Neural cell (in vitro differentiated cells): Measurements from ENCODE around the gene PRRT1B. TPM values are rescaled to one million over a fixed set of nuclear protein-coding genes. Genes with fewer than 3 reads are reported as not detected.

ENCODE experiments used
- H2AFZ ChIP-seq: fragments of 200-600, 300-800 bp; sonication (generic), shearing (Covaris generic); 2 replicates; pipeline ENCODE4 v1.6.0; 2014; ENCODE audit warnings: low read depth, mild to moderate bottlenecking, antibody characterized with exemption, low read length, moderate library complexity
- H3F3A ChIP-seq: fragments of 200-600 bp; shearing (Covaris generic); 2 replicates; pipeline ENCODE4 v1.6.1; 2016; ENCODE audit warnings: mild to moderate bottlenecking, moderate library complexity, mixed read lengths, antibody characterized with exemption, low read length; ENCODE audit not compliant: insufficient read depth, poor library complexity, severe bottlenecking
- H3K27ac ChIP-seq: fragments of 200-600, 300-800 bp; sonication (generic), shearing (Covaris generic); 2 replicates; pipeline ENCODE4 v1.5.1; 2014; ENCODE audit warnings: mild to moderate bottlenecking, low read length, moderate library complexity
- H3K27me3 ChIP-seq: fragments of 300-800, 200-600 bp; sonication (generic), shearing (Covaris generic); 2 replicates; pipeline ENCODE4 v1.6.0; 2014; ENCODE audit warnings: mild to moderate bottlenecking, low read depth, low read length, moderate library complexity; ENCODE audit not compliant: insufficient read depth
- H3K36me3 ChIP-seq: fragments of 300-800, 200-600 bp; sonication (generic), shearing (Covaris generic); 2 replicates; pipeline ENCODE4 v1.5.1; 2014; ENCODE audit warnings: mild to moderate bottlenecking, antibody characterized with exemption, low read length, moderate library complexity; ENCODE audit not compliant: insufficient read depth
- H3K4me2 ChIP-seq: fragments of 300-800, 200-600 bp; sonication (generic), shearing (Covaris generic); 2 replicates; pipeline ENCODE4 v1.6.0; 2014; ENCODE audit warnings: mild to moderate bottlenecking, low read length
- H3K4me3 ChIP-seq: fragments of 300-800, 200-600 bp; sonication (generic), shearing (Covaris generic); 2 replicates; pipeline ENCODE4 v1.5.1; 2014; ENCODE audit warnings: mild to moderate bottlenecking, low read length, moderate library complexity
- H3K79me2 ChIP-seq: fragments of 200-600 bp; shearing (Covaris generic); replicated peaks from 2 replicates; pipeline ENCODE4 v1.6.0; 2014; ENCODE audit warnings: mild to moderate bottlenecking, low read length, moderate library complexity; ENCODE audit not compliant: insufficient read depth
- H3K9ac ChIP-seq: fragments of 300-800, 200-600 bp; sonication (generic), shearing (Covaris generic); 2 replicates; pipeline ENCODE4 v1.6.1; 2016; ENCODE audit warnings: mild to moderate bottlenecking, low read length, mixed read lengths
- H3K9me2 ChIP-seq: fragments of 200-600 bp; shearing (Covaris generic); 2 replicates; pipeline ENCODE4 v1.6.1; 2016; ENCODE audit warnings: mild to moderate bottlenecking, low read length, mixed read lengths; ENCODE audit not compliant: insufficient read depth
- H3K9me3 ChIP-seq: fragments of 200-600, 300-800 bp; sonication (generic), shearing (Covaris generic); 2 replicates; pipeline ENCODE4 v1.6.1; 2016; ENCODE audit warnings: mild to moderate bottlenecking, mixed run types, low read length, moderate library complexity, mixed read lengths
- H4K20me1 ChIP-seq: fragments of 200-600 bp; shearing (Covaris generic); 2 replicates; pipeline ENCODE4 v1.6.1; 2016; ENCODE audit warnings: mild to moderate bottlenecking, mixed run types; ENCODE audit not compliant: insufficient read depth
- EP300 ChIP-seq: fragments of 450-650 bp; conservative IDR thresholded peaks from 2 replicates; pipeline ENCODE4 v1.6.1; 2014; ENCODE audit warnings: antibody characterized with exemption, mild to moderate bottlenecking, moderate library complexity; ENCODE audit not compliant: poor library complexity, severe bottlenecking
- EZH2 ChIP-seq: fragments of 200-600, 300-800 bp; shearing (Covaris generic), sonication (generic); IDR thresholded peaks from 2 replicates; pipeline ENCODE4 v1.6.1; 2014; ENCODE audit warnings: antibody characterized with exemption, low read length, borderline replicate concordance, mild to moderate bottlenecking; ENCODE audit not compliant: insufficient read depth, poor library complexity, severe bottlenecking
- MXI1 ChIP-seq: fragments of 450-650 bp; conservative IDR thresholded peaks from 2 replicates; pipeline ENCODE4 v1.6.1; 2014; ENCODE audit warnings: antibody characterized with exemption, mild to moderate bottlenecking; ENCODE audit not compliant: poor library complexity, severe bottlenecking
- POLR2AphosphoS5 ChIP-seq: IDR thresholded peaks from 2 replicates; pipeline ENCODE4 v1.6.1; 2012
- RAD21 ChIP-seq: fragments of 450-650 bp; conservative IDR thresholded peaks from 2 replicates; pipeline ENCODE4 v1.6.1; 2014; ENCODE audit warnings: antibody characterized with exemption, mild to moderate bottlenecking, moderate library complexity
- REST ChIP-seq: IDR thresholded peaks from 2 replicates; pipeline ENCODE4 v1.6.1; 2012; ENCODE audit warnings: borderline replicate concordance
- SMC3 ChIP-seq: fragments of 450-650 bp; conservative IDR thresholded peaks from 2 replicates; pipeline ENCODE4 v1.6.1; 2014; ENCODE audit warnings: antibody characterized with exemption, mild to moderate bottlenecking, moderate library complexity; ENCODE audit not compliant: poor library complexity
- TAF1 ChIP-seq: IDR thresholded peaks from 2 replicates; pipeline ENCODE4 v1.6.1; 2012; ENCODE audit warnings: low read depth
- polyA plus RNA-seq: library from polyadenylated mRNA; depleted of rRNA; stranded (reverse); fragments of >200 nt; gene quantifications from 2 replicates; pipeline ENCODE4 v1.2.3, GENCODE V29; 2014
- TF ChIP-seq, protein P1 (sequence below): fragments of 450-650 bp; IDR thresholded peaks from 2 replicates; pipeline ENCODE4 v1.5.1; 2014; ENCODE audit warnings: antibody characterized with exemption, mild to moderate bottlenecking, moderate library complexity; ENCODE audit not compliant: poor library complexity, severe bottlenecking

Gene PRRT1B
- polyA plus RNA-seq, 1 donor from 2014 or later = not detected

- H3K4me3 ChIP-seq = no peak overlapping the region
- H3K4me2 ChIP-seq = no peak overlapping the region
- H3K79me2 ChIP-seq = no peaks in the 10 kb centered on the region
- no peak overlapping the region for H3K27ac ChIP-seq
- no peaks in the 10 kb centered on the region for H3K9me2 ChIP-seq
- no peaks in the 10 kb centered on the region for H3K36me3 ChIP-seq
- H3F3A ChIP-seq = no peaks in the 10 kb centered on the region
- no peaks in the 10 kb centered on the region for H3K9me3 ChIP-seq
- H2AFZ ChIP-seq = no peak overlapping the region
- TF ChIP-seq TAF1 (no peak), RAD21 (no peak), REST (no peak), MXI1 (no peak), EP300 (no peak), SMC3 (no peak), EZH2 (no peak), POLR2AphosphoS5 (no peak)
- TF ChIP-seq, protein P1, sequence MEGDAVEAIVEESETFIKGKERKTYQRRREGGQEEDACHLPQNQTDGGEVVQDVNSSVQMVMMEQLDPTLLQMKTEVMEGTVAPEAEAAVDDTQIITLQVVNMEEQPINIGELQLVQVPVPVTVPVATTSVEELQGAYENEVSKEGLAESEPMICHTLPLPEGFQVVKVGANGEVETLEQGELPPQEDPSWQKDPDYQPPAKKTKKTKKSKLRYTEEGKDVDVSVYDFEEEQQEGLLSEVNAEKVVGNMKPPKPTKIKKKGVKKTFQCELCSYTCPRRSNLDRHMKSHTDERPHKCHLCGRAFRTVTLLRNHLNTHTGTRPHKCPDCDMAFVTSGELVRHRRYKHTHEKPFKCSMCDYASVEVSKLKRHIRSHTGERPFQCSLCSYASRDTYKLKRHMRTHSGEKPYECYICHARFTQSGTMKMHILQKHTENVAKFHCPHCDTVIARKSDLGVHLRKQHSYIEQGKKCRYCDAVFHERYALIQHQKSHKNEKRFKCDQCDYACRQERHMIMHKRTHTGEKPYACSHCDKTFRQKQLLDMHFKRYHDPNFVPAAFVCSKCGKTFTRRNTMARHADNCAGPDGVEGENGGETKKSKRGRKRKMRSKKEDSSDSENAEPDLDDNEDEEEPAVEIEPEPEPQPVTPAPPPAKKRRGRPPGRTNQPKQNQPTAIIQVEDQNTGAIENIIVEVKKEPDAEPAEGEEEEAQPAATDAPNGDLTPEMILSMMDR = no peak
- H4K20me1 ChIP-seq = no peaks in the 10 kb centered on the region
- no peaks in the 10 kb centered on the region for H3K27me3 ChIP-seq
- no peak overlapping the region for H3K9ac ChIP-seq
Measured at GRCh38 chr9:131593091-131593820, 47.9 kb downstream of the PRRT1B start.

DNA sequence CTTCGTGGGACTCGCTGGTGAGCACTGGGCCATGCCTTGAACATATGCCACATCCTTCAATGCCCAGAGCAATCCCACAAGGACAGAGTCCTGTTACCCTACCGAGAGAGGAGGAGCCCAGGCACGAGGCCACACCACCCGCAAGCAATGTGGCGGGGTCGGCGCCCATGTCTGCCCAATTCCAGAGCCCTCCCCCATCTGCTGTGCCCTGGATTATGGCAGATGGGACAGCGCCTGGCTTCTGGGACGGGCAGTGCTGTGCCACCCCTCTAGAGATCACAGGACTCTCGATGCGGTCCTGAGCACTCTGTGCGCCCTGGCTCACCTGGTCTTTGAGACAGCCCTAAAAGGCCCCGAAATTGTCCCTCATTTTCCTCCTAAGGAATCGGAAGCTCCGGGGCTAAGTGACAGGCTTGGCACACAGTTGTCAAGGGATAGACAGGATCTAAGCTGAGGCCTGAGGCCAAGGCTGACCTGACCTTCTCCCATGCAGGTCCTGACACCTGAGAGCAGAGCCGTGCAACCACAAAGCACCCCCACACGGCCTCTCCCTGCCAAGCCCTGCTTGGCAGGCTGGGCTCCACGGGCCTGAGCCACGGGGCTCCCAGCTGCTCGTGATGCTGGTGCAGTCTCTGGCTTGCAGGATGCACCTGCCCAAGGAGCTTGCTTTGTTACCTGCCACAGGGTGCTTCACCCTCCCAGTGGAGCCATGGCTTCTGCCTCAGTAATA lies 48.8 kb downstream of the PRRT1B start:
- Histone ChIP-seq H3K4me2 (no peak overlapping the region), H3F3A (no peaks in the 10 kb centered on the region), H3K27me3 (no peaks in the 10 kb centered on the region), H3K27ac (no peak overlapping the region), H4K20me1 (no peaks in the 10 kb centered on the region), H3K4me3 (no peak overlapping the region), H2AFZ (no peak overlapping the region), H3K9ac (no peak overlapping the region), H3K9me2 (no peaks in the 10 kb centered on the region), H3K79me2 (no peaks in the 10 kb centered on the region), H3K9me3 (no peaks in the 10 kb centered on the region), H3K36me3 (no peaks in the 10 kb centered on the region)
- TF ChIP-seq TAF1 (no peak), REST (no peak)
